GM15510 (cell line): Measurements from ENCODE around the gene KIFC1.

Experiments used
- POLR2A ChIP-seq: IDR thresholded peaks from 3 replicates; pipeline ENCODE4 v1.6.1; 2011; ENCODE audit warnings: borderline replicate concordance; ENCODE audit not compliant: insufficient read length; ENCODE audit errors: extremely low read depth

KIFC1 gene

DNA sequence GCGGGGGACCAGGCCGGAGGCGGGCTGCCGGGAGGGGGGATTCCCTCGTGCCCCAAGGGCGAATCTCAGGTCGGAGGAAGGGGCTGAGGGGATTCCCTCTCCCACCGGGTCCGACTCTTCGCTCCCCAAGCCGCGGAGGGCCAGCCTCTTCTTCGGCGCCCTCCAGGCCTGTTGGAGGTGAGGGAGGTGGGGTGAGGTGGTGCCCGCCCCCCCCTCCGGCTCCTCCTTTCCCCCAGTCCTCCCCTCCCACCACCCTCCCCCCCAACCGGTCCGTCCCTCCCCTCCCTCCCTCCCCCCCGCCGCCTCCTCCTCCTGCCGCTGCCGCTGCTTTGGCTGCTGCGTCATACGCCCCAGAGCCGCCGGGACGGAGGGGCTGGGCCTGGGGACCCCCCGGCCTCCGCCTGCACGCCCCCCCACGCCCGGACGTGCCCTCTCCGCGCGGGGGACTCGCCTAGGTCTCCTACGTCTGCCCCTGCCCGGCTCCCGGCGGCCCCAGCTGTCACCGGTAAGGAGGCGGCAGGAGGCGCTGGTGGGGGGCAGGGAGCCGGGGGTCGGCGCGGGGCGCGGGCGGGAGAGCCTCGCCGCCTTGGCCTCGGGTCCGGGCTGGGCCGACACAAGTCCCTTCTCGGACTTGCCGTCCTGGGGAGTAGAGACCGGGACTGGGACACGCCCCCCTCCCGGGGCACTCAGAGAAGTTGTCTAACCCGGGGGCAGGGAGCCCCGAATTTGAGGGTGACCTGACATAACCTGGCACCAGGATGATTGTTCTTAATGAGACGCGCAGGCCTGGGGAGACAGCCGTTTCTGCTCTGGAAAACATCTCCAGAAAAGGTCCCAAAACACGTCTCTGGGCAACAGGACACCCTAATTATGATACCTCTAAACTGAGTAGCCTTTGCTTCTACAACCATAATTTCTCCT, 19.3 kb downstream of the KIFC1 start, which contains the start of gene PHF1:
Gene PHF1 (plus strand): TSS at position 304 of the 921 bp plus-strand sequence. CDS start 1,250 bp downstream, outside the sequence.
- TF ChIP-seq POLR2A = peak; percentile 48

DNA sequence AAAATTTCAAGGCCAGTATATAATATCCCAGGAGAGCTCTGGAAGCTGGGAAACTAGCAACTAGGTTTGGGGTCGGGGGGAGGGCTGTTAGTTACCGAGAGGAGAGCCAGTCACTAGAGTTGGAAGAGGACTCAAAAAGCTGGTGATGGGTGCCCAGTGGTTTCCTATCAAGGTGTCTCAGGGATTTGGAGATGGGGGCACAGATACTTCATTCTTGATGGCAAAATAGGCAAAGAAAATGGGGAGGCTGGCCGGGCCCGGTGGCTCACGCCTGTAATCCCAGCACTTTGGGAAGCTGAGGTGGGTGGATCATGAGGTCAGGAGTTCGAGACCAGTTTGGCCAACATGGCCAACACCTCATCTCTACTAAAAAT, 20.0 kb downstream of the KIFC1 start:
- TF ChIP-seq POLR2A = no peak

DNA sequence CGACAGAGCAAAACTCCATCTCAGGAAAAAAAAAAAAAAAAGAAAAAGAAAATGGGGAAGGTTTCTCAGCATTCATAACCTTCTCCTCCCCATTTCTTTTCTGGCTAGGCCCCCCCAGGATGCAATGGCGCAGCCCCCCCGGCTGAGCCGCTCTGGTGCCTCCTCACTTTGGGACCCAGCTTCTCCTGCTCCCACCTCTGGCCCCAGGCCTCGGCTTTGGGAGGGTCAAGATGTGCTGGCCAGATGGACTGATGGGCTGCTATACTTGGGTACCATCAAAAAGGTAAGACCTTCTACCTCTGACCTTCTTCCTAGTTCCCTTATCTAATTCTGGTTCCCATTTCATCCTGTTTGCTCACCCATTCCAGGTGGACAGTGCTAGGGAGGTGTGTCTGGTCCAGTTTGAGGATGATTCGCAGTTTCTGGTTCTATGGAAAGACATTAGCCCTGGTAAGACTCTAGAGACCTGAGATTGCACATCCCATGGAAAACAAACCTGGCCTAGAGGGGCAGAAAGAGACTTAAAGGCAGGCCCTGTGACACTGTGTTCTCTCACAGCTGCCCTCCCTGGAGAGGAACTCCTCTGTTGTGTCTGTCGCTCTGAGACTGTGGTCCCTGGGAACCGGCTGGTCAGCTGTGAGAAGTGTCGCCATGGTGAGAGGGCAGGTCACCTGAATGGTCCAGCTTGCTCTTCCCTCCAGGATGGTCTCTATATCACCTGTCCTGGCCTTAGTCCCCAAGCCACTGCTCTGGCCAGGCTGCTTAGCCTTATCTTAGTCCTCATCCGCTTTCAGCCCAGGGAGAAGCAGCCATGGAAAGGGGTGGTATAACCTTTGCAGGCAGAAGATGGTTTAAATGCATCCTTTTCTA, 20.8 kb downstream of the KIFC1 start:
- TF ChIP-seq POLR2A = no peak

DNA sequence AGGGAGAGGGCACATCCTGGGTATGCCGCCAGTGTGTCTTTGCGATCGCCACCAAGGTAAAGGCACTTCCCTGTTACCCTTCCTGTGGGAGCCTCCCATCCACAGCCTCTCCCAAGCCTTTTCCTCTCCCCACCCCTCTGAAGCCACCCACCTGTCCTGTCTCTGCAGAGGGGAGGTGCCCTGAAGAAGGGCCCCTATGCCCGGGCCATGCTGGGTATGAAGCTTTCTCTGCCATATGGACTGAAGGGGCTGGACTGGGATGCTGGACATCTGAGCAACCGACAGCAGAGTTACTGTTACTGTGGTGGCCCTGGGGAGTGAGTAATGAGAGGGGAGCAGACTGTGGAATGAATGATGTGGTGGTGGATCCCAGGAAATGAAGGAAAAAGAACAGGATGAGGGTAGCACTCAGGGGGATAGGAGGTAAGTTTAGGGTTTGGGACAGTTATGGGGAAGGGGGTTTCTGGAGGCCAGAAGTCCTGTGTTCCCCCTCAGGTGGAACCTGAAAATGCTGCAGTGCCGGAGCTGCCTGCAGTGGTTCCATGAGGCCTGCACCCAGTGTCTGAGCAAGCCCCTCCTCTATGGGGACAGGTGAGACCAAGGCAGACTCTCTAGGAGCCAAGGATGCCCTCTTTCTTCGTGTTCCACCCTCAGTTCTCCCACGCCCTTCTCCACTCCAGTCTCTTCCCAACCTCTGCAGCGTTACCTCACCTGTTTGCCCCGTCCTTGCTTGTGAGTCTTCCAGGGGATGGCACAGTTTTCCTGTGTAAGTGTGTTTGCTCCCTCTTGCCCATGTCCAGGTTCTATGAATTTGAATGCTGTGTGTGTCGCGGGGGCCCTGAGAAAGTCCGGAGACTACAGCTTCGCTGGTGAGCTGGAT, 21.9 kb downstream of the KIFC1 start:
- no peak for TF ChIP-seq POLR2A

DNA sequence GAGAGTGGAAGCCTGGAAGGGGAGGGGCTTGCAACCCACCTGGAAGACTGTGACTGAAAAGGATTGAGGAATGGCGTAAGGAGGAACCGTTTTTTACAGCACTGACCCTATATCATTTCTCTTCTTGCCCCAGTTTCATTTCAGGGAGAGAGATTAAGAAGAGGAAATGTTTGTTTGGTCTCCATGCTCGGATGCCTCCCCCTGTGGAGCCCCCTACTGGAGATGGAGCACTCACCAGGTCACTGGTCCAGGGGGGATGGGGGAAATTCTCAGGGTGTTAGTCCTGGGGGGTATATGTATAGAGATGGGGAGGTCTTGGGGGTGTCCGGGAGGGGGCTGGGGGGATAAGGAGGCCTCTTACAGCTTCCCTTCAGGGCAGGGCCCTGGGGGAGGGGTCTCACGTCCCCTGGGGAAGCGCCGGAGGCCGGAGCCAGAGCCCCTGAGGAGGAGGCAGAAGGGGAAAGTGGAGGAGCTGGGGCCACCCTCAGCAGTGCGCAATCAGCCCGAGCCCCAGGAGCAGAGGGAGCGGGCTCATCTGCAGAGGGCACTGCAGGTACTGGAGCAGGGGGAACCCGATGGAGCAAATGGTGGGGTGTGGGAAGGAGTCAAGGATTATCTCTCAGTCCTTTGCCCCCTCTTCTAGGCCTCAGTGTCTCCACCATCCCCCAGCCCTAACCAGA, 23.1 kb downstream of the KIFC1 start:
- no peak for TF ChIP-seq POLR2A

DNA sequence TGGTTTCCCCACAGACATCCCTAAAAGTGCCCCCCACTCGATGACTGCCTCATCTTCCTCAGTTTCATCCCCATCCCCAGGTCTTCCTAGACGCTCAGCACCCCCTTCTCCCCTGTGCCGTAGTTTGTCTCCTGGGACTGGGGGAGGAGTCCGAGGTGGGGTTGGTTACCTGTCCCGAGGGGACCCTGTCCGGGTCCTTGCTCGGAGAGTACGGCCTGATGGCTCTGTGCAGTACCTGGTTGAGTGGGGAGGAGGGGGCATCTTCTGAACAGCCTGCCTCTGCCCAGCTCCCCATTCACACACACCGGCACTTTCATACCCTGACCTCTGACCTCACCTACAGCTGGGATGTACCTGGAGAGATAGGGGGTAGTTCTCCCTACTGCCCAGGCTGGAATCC, 24.2 kb downstream of the KIFC1 start:
- TF ChIP-seq POLR2A = no peak

DNA sequence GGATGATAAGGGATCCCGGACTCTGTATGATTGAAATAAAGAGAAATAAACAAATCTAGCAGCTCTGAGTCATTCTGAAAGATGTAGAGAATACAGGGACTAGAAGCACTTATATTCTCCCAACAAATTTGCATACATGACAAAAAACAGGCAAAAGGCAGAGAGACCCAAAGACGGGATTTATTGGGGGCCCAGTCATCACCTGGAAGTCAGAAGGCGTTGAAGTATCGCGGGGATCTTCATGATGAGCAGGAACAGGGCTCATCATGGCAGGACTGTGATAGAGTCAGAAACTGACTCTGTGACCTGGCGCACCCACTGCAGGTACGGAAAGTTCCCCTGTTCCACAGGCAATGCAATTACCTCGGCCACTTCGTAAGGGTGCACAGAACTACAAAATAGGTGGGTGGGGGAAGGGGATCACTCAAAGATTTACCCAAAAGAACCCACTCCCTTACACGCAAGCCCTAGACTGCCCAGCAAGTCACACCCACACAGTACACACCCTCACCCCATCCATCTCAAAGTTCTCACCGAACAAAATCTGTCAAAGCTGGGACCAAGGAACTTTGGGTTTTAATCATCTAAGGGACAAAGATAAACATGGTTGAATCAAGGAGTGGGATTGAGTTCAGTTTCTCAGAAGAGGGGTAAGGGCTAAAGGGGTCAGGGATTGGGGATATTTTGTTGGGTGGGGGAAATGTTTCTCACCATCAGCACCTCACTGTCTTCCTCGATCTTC, 24.9 kb downstream of the KIFC1 start:
- peak; percentile 49 for TF ChIP-seq POLR2A

DNA sequence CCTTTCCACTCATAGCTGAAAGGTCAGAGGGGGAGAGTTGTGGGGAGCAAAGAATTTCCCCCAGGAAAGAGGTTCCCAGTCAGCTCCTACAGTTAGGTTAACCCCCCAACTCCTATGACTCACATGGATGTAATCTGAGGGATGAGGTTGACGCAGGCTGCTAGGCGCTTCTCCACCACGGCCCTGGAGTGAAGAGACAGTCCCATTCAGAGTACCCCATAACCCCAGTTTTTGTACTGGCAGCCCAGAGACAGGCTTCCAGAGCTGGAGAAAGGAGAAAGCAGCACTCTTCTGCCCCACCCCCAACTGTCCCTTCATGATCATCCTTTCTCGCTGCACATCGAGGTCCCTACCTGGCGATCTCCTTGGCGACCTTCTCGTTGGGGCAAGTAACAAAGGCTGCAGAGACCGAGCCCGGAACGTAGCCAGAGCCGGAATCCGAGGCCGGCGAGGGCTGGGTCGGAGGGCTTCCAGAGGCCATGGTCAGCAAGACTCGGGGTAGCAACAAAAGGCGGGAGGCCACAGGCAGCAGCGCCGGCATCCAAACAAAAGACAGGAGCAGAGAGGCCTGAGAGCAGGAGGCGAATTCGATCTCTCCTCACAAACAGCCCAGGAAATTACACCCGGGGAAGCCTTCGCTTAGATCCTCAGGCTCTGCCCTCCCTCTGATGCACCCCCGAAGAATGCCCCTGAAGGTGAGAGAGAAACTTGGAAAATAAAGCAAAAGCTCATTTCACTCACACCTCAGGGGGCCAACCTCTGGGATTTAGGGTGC, 25.7 kb downstream of the KIFC1 start:
- peak; percentile 11 for TF ChIP-seq POLR2A

DNA sequence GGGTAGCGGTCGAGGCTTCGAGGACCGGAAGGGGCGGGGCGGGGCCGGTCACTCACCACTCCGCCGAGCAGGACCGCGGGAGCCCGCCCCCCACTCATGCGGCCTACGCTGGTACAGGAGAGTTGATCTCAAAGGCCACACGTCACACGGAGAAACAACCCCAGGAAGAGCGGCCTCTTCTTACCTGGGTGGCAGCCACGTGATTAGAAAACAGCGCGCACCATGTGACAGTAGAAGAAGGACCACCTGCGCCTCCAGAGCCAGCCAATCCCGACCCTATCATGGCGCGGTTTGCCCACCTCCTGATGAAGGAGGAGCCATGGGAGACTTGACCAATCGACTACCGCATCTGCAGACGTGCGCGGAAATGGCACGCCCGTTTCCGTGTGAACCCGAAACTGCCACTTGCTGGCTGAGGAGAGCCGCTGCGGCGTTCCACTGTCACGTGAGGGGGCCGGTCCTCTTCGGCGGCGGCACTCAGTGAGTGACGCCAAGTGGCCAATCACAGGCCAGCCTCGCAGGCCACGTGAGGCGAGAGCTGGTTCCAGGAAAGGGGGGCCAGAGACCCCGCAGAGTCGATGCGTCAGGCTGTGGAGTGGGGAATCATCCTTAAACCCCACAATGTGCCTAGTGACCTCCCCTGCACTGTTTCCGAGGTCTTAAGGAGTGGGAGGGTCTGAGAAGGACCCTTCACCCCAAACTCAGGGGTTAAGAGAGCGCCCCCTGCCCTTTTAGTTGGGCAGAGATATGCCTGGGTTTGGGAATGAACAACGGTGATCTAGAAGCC, 26.5 kb downstream of the KIFC1 start, which contains the start of gene CUTA:
Gene CUTA (minus strand): TSS at position 205 of the 787 bp plus-strand sequence. CDS start 107 bp downstream, at position 98.
- peak; percentile 62 for TF ChIP-seq POLR2A

DNA sequence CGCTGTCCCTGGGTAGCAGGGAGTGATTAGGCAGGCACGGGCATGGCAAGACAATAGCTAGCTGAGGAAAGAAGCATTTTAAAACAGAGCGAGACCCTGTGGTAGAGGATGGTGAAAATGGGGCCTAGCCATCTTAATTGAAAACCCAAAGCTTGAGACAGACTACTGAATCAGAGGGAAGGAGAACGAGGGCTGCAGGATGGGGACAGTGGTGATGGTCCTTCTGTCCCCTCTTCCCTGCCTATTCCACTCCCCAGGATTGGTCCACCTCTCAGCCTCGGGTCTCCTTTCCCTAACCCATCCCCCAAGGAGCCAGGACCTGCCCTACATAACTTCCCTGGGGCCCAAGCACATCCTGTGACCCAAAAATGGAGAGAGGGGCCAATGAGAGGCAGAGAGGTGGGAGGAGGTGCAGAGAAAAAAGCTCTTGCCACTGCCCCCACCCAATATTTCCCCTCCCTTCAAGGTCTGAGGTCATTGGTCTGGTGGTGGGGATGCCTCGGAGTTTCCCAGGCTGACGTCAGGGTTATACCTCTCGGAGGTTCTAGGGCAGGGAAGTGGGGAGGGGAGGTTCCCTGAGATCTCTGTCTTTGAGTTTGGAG, 27.2 kb downstream of the KIFC1 start:
- TF ChIP-seq POLR2A = no peak
